Occipital lobe (tissue), 2 donors: Measurements from ENCODE around the gene PACS1. TPM values are rescaled to one million over a fixed set of nuclear protein-coding genes. Genes with fewer than 3 reads are reported as not detected.
A peak's percentile ranks its signal among the peaks of the same experiment; 100 is the strongest.
"Not testable (repeated sequence)": the region's sequence is repeated elsewhere in the genome, so short reads cannot be mapped to it uniquely, and the experiment has no call there.

Experiments
- DNase-seq: peaks from one replicate; lab custom pipeline; 2025; lab: John Stamatoyannopoulos, UW
- total RNA-seq: library from RNA; depleted of rRNA; stranded (reverse); fragments of >200 nt; gene quantifications from one replicate; pipeline ENCODE4 v1.2.3, GENCODE V29; 2014

The PACS1 gene
- total RNA-seq, 1 donor from 2014 or later: 34.5 TPM

DNA sequence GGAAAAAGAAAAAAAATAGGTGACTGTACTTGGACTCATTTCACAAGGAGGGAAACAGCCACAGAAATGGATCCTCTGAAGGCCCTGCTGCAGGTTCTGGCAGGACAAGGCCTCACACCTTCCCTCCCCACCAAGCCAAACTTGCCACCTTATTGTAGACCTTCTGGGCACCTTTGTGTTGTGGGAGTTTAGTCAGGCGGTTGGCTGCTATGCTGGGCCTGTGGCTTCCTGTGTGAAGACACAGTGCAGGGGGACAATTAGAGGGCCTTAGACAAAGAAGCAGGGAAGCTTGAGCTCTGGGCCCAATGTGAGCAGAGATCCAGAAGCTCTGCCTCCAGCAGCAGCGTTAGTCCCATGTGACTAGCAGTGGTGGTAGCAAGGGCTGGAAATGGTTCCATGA, 202.5 kb downstream of the PACS1 start:
- no peak for DNase-seq

DNA sequence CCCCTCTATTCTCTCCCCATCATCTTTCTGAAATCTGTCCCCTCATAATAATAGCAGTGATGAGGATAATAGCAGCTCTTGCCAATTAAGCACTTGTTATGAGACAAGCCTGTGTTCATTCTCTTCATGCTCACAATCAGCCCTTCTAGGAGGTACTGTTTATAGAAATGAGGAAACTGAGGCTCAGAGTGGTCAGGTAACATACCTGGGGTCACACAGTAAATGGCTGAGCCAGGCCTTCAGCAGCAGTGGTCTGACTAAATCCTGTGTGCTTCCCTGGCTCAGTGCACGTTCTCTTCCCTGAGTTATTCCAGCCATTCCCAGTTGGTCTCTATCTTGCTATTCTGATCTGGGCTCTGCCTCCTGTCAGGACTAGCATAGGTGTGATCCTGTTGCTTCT, 204.1 kb downstream of the PACS1 start:
- no peak for DNase-seq

DNA sequence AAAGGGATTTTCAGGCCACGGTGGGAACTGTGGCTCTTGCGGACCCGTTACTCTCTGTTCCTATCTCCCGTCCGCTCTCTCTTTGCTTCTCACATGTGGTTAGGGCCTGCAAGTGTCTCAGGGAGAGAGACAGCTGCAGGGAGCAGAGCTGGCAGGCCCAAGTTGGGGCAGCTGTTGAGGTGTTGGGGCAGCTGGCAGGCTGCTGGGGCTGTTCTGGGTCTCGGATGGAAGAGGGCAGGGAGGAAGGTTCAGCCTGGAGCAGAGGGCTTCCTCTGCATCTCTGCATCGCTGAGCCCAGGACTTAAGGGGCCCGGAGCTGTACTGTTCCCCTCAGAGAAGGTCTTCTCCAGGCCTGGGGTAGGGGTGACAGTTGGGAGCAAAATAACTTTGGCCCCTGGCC, 205.3 kb downstream of the PACS1 start:
- no peak for DNase-seq

DNA sequence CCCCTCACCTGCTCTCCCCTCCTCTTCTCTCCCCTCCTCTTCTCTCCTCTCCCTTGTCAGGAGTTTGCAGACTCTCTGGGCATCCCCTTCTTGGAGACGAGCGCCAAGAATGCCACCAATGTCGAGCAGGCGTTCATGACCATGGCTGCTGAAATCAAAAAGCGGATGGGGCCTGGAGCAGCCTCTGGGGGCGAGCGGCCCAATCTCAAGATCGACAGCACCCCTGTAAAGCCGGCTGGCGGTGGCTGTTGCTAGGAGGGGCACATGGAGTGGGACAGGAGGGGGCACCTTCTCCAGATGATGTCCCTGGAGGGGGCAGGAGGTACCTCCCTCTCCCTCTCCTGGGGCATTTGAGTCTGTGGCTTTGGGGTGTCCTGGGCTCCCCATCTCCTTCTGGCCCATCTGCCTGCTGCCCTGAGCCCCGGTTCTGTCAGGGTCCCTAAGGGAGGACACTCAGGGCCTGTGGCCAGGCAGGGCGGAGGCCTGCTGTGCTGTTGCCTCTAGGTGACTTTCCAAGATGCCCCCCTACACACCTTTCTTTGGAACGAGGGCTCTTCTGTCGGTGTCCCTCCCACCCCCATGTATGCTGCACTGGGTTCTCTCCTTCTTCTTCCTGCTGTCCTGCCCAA, 206.0 kb downstream of the PACS1 start:
- no peak for DNase-seq

DNA sequence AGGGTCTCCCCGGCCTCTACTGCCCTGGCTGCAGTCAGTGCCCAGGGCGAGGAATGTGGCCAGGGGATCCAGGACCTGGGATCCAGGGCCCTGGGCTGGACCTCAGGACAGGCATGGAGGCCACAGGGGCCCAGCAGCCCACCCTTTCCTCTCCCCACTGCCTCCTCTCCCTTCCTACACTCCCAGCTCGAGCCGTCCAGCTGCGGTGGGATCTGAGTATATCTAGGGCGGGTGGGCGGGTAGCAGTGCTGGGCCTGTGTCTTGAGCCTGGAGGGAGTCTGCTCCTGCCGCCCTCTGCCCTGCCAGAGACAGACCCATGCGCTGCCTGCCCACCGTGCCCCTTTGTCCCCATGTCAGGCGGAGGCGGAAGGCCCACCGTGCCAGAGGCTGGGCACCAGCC, 206.5 kb downstream of the PACS1 start:
- DNase-seq: not testable (repeated sequence)

DNA sequence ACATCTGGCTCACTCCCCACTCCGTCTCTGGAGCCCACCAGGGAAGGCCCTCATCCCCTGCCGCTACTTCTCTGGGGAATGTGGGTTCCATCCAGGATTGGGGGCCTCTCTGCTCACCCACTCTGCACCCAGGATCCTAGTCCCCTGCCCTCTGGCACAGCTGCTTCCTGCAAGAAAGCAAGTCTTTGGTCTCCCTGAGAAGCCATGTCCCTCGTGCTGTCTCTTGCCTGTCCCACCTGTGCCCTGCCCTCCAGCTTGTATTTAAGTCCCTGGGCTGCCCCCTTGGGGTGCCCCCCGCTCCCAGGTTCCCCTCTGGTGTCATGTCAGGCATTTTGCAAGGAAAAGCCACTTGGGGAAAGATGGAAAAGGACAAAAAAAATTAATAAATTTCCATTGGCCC, 207.0 kb downstream of the PACS1 start:
- not testable (repeated sequence) for DNase-seq

DNA sequence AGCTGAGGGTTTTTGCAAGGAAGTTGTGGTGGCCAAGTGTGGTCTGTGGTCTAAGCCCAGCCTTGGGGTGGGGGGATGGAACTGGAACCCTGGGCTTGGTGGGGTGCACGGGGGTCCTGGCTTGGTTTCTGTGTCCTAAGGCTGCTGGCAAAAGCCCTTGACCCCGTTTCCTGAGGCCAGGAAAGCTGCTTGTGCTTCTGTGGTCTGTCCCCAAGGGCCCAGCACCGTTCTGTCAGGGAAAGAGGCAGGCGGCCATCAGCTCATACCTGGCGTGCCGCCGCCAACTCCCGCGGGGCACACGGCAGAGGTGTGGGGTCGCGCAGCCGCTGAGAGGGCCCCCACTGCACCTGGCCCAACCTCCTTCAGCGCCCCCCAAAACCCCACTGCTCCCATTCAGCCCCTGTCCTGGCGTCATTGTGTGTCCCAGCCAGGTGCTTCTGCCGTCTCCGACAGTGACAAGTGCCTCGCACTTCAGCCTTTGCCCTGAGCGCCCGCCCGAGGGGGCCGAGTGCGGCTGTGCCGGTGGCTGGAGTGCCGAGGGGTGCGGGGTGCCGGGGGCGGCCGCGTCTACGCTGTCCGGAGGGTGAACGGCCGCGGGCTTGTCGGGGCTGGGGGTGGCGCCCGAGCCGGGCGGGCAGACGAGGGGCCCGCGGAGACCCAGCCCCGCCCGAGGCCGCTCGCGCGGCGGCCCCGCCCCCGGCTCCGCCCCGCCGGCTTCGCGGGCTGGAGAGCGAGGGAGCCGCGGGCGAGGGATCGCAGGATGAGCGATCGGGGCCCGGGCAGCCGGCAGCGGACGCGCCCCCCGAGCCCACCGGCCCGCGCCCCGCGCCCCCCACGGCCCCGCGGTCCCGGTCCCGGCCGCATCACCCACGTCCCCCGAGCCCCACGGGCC, 207.6 kb downstream of the PACS1 start, which contains the start of gene CNIH2:
Gene CNIH2, plus strand, starts transcription at position 705 of the 892 bp plus-strand sequence. CDS start 282 bp downstream, outside the sequence.
- no peak for DNase-seq

DNA sequence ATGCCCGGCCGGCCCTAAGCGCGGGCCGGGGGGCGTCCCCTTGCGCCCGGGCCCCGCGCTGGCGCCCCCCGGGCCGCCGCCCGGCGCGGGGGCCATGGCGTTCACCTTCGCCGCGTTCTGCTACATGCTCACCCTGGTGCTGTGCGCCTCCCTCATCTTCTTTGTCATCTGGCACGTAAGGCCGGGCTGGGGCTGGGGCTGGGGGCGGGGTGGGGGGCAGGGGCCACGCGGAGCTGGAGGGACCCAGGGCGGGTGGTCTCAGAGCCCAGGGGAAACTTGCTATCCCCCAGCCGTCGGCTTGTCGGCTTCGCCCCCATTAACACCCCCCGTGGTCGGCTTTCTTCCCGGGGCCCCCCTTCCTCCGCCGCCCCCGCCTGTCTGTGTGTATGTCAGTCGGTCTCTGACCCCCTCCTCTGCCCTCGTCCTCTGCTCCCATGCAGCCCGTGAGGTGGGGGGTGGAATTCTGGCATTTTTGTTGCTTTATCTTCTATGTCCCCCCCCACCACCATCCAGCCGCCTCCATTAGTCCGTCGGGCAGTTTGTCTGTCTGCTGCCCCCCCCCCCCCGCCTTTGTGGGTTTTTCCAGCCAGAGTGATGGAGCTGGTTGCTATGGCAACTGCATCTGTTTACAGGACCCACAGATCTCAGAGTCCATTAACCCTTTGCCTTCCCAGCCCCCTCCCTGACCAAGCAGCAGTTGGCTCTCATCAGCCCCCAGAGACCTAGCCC, 208.5 kb downstream of the PACS1 start:
- DNase-seq: no peak

DNA sequence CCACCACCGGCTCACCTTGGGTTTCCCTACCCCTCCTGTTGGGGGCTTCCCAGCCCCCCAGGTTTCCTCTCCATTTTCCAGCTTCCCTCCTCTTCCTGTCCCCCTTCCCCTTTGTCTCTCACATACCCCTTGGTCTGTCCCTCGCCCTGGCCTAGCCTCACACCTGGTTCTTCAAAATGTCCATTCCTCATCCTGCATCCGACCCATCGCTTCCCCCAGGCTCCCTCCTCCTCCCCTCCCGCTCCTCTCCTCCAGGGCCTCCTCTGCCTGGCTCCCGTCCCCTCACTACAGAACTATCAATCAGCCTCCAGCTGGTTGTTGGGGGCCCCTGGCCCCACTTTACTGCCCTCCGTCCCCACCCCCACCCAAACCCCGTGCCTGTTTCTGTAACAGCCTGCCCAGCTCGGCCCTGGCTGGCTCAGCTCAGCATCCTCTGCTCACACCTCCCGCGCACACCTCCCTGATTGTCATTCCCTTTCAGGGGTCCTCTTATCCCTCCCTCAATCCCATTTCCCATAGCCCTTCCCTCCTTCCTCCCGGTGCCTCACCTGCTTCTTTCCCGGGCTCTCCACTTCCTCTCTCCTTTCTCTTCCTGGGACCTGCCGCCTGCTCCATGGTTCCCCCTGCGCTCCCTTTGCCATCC, 209.1 kb downstream of the PACS1 start:
- no peak for DNase-seq

DNA sequence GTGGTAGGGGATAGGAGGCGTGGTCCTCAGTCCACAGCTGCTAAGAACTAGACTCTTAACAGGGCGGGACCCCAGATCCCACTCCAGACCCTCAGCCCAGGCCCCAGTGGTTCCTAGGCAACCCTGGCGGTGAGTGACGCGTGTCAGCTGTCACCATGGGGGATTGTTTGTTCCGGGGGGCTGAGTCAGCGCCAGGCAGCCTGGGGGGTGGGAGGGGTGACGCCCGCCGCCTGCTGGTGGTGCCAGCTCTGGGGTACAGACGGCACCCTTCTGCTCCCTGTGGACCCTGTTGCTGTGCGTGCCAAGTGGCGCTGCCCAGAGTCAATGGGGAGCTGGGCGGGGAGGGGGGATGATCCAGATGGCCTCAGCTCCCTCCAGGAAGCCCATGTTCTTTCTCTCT, 210.4 kb downstream of the PACS1 start:
- no peak for DNase-seq

DNA sequence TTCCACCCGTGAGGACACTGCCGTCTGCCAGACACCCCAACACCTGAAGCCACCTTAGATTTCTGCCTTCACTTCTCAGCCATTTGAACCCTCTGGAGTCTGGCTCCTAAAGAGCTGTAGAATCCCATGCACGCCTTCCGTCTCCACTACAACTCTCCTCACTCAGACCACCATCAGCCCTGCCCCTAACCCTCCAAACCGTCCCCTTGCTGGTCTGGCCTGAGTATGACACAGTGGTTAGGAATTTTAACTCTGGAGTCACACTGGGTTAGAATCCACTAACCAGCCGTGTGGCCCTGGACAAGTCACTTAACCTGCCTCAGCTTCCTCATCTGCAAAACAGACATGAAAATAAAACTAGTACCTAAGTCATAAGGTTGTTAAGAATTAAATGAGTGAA, 210.9 kb downstream of the PACS1 start:
- DNase-seq: no peak

DNA sequence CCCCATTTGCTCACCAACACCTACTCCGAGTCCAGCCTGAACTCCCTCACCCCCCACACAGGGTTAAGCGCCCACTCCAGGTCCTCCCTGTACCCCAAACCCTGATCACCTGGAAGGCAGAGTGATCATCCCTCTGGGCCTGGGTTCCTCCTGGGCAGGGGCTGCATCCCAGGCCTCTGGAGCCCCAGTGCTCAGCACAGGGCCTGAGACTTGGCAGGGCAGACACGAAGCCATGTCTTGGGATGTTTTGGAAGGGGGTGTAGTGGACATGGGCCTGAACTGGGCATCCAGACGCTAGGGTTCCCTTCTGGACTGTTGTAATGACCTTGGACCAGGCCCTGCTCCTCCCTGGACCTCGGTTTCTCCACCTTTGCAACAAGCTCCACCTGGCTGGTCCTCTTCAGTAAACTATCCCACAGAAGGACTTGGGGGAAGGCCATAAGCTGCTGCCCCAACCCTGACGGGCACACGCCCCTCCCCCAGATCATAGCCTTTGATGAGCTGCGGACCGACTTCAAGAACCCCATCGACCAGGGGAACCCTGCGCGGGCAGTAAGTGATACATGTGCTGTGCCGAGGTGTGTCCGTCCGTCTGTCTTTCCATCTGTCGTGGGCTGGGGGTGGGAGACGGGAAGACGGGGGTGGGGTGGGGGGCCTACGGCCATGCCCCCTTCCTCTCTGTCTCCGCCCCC, 211.8 kb downstream of the PACS1 start:
- no peak for DNase-seq

DNA sequence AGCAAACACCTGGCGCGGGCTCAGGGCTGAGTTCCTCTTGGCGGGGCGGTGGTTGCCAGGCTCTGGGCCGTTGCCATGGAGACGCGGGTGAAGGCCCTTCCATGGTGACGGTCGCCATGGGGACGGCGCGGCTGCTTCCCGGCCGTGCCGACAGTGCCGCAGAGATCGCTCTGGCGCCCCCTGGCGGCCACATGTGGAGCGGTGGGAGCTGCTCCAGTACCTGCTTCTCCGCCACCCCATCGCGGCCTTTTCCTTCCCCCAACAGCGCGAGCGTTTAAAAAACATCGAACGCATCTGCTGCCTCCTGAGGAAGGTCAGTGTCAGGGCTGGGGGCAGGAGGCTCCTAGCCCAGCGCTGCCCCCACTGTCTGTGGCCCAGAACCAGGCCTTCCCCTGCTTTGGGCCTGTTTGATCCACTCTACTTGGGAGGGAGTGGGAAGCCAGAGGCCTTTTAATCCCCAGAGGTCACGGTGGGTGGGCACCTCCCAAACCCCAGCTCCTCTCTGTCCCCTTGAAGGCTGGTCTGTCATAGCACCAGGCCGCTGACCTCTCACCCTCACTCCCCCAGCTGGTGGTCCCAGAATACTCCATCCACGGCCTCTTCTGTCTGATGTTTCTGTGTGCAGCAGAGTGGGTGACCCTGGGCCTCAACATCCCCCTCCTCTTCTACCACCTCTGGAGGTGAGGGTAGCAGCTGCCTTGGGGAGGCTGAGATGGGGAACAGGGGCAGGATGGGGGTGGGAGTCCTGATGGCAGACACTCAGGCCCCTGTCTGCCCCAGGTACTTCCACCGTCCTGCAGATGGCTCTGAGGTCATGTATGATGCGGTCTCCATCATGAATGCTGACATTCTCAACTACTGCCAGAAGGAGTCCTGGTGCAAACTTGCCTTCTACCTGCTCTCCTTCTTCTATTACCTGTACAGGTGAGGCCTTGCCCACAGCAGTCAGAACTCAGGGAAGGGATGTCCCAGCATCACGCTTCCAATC, 212.7 kb downstream of the PACS1 start:
- peak; percentile 96 for DNase-seq

DNA sequence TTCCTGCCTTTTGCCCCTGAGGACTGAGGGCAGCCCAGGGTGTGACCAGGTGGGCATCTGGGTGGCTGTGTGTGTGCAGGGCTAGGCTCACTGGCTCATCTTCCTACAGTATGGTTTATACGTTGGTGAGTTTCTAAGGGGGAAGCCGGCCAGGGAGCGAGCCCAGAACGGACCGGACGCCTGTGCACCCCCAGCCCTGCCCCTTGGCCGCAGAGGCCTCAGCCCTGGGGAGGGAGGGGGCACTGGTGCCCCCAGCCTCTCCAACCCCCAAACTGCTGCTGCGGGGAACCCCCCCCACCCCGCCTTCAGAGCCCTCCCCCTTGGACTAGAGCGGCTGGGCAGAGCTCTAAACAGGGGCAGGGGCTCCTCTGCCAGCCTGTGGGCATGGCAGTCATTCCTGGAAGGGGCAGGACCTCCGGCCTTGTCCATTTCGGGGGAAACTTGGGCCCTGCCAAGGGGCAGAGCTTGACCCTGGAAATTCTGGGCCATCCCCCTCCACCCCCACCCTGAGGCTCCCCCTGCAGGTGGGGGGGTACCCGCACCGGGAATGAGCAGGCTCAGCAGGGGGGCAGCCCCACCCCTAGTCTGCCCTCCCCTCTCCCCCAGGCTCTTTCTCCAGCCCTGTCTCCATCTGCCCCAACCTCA, 213.5 kb downstream of the PACS1 start:
- no peak for DNase-seq

DNA sequence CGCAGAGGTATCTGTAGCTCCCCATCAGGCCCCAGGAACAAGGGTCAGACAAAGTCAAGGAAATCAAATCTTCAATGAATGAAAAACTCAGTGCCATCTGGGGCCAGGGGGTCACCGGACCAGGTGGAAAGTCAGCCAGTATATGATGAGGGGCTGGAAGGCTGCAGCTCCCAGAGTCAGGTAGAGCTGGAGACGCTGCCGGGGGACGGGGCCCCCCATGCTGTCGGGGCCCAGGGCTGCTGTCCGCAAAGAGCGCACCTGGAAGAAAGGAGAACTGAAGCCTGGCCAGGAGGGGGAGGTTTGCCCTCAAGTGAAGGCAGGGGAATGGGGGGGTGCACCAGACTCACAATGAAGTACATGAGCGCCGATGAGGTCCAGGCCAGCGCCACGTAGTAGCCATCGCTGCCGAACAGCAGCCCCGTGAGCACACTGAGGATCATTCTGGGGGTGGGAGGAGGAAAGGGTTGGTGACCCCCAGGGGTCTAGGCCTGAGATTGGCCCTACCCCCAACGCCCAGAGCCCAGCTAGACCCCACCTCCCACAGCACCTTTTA, 214.5 kb downstream of the PACS1 start:
- DNase-seq: no peak

DNA sequence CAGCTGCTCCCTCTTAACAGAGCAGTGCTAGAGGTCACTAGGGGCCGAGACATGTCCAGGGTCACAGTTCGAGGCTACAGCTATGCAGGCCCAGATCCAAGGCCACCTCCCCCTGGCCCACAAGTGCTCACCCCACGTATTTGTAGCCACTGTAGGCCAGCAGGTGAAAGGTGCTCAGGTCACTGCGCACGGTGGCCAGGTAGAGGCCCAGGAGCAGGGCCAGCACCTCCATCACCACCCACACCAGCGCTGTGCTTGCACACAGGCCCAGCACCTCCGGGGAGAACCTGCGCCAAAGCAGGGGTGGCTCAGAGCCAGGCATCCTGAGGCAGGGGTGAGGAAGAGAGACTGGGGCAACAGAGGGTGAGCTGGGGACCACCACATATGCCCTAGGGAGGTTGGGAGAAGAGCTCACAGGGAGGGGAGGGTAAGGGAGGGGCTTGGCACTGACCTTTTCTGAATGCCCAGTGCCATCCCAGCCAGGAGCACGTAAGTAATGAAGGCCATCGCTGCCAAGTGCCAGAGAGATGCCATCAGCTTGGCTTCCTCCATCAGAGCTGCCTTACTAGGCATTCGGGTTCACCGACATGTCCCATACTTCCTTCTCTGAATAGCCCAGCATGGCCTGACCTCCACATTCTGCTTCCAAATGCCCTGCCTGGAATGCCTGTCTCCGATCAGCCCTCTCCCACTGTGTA, 215.3 kb downstream of the PACS1 start:
- no peak for DNase-seq

DNA sequence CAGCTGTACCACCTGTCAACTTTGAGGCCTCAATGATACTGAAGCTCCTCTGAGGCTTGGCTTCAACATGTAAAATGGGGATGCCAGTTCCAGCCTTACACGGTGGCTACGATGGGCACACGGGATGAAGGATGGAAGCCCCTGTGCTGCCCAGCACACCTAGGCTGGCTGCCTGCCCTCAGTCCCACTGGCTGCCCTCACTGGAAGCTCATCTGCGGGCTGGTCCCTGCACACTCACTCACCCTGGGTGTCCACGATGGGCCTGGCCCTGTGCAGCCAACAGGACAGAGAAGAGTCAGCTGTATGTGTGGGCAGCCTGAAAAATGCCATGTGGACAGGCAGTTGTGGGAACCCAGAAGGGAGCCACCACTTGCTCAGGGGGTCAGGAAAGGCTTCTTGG, 216.6 kb downstream of the PACS1 start:
- DNase-seq: no peak

DNA sequence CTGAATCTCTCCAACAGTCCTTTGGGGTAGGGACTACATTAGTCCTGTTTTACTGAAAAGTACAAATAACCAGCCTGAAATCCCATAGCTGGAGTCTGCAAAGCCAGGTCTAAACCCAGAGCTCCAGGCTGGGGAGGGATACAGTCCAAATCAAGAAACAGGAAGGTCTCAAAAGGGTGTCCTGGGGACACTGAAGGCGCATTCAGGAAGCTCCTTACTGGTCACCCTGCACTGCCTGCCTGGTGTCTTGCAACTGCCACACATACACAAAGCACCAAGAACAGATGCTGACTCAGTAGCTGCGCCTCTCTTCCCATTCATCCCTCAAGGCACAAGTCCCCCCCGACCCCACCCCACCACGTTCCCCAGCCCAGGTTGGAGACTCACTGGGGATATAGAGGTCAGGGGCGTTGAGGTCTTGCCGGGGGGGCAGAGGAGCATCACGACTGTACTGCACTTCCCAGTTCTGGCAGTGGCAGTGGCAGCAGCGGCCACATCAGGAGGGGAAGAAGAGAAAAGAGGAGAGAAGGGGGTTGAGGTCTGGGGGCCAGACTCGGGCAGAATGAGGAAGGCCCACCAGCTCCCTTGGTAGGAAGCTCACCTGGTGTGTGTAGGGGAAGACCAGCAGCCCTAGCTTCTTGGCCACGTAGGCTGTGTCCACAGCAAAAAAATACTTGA, 217.3 kb downstream of the PACS1 start:
- DNase-seq: no peak
